Bronchial epithelial cell (primary cell): ENCODE data around the gene MMAB. TPM values are rescaled to one million over a fixed set of nuclear protein-coding genes. Genes with fewer than 3 reads are reported as not detected.

Source experiments
- DNase-seq: peaks from one replicate; pipeline ENCODE4 v3.0.0-alpha.2; 2010; ENCODE audit warnings: low read depth
- FAIRE-seq: peaks from 2 replicates; lab custom pipeline; 2011; peaks lifted over from hg19 to GRCh38; lab: Jason Lieb, UNC
- H3K27me3 ChIP-seq: 2 replicates; pipeline ENCODE4 v1.5.1; 2011; ENCODE audit warnings: low read length; ENCODE audit not compliant: control insufficient read depth, insufficient read depth
- H3K36me3 ChIP-seq: 2 replicates; pipeline ENCODE4 v1.5.1; 2011; ENCODE audit warnings: low read length; ENCODE audit not compliant: control insufficient read depth, insufficient read depth
- H3K4me3 ChIP-seq: 2 replicates; pipeline ENCODE4 v1.5.1; 2011; ENCODE audit warnings: mild to moderate bottlenecking, low read depth, low read length, control low read depth
- total RNA-seq: library from RNA; depleted of rRNA; stranded (reverse); fragments of >200 nt; gene quantifications from 2 replicates; pipeline ENCODE4 v1.2.1, GENCODE V29; 2014
- TF ChIP-seq, protein P1 (sequence below): IDR thresholded peaks from 2 replicates; pipeline ENCODE4 v1.5.1; 2011; ENCODE audit warnings: mild to moderate bottlenecking, moderate library complexity, low read length, control low read depth, inconsistent platforms; ENCODE audit not compliant: insufficient read depth, severe bottlenecking

Gene MMAB
- total RNA-seq, 1 donor from 2014 or later = 36.9 TPM

DNA sequence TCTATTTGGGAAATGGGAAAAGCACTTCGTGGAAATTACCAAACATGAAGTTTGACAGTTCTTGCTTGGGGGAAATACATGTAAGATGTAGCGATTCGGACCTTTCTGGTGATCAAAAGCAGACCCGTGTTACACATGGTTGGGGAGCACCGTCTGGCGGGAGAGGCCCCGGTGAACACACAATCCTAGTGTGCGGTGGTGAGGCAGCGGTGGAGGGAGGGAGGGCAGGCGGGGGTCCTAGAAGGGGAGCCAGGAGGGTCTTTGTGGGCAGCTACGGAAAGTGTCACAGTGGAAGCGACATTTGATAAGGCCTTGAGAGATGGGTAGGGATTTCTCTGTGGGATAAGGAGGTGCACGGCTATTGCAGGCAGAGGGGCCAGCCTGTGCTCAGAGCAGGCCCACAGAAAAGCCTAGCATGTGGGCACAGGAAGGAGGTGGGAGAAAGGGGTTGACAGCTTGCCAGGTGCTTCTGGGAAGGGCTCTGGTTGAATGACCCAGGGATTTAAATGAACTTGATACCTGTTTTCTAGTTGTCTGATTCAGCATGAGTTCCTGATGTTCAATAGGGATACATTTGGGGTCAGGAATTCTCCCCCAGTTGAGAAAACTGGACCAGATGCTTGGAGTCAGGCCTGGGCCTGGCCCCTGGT lies 7.5 kb upstream of the MMAB start:
- DNase-seq (peak; percentile 18), FAIRE-seq (no peak)
- Histone ChIP-seq H3K4me3 (no peak overlapping the region), H3K36me3 (peaks cover 13% of the 10 kb centered on the region), H3K27me3 (no peaks in the 10 kb centered on the region)
- TF ChIP-seq, protein P1, sequence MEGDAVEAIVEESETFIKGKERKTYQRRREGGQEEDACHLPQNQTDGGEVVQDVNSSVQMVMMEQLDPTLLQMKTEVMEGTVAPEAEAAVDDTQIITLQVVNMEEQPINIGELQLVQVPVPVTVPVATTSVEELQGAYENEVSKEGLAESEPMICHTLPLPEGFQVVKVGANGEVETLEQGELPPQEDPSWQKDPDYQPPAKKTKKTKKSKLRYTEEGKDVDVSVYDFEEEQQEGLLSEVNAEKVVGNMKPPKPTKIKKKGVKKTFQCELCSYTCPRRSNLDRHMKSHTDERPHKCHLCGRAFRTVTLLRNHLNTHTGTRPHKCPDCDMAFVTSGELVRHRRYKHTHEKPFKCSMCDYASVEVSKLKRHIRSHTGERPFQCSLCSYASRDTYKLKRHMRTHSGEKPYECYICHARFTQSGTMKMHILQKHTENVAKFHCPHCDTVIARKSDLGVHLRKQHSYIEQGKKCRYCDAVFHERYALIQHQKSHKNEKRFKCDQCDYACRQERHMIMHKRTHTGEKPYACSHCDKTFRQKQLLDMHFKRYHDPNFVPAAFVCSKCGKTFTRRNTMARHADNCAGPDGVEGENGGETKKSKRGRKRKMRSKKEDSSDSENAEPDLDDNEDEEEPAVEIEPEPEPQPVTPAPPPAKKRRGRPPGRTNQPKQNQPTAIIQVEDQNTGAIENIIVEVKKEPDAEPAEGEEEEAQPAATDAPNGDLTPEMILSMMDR = no peak

DNA sequence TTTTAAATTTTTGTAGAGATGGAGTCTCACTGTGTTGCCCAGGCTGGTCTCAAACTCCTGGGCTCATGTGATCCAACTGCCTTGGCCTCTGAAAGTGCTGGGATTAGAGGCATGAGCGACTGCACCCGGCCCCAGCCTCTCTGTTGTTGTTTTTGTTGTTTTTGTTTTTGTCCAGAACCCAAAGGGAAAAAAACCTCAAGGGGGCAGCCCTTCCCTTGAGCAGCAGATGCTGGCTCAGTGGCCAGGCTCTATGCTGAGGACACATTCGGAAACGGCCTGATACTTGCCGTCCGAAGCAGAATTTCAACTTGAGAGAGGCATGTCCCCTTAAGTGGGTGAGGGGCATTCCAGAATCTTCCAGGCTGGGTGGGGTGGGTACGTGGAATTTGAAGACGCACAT lies 7.0 kb upstream of the MMAB start:
- TF ChIP-seq, protein P1 = peak; percentile 3
- DNase-seq = no peak
- no peak overlapping the region for H3K4me3 ChIP-seq
- peaks cover 11% of the 10 kb centered on the region for H3K36me3 ChIP-seq
- no peak for FAIRE-seq
- H3K27me3 ChIP-seq = no peaks in the 10 kb centered on the region

DNA sequence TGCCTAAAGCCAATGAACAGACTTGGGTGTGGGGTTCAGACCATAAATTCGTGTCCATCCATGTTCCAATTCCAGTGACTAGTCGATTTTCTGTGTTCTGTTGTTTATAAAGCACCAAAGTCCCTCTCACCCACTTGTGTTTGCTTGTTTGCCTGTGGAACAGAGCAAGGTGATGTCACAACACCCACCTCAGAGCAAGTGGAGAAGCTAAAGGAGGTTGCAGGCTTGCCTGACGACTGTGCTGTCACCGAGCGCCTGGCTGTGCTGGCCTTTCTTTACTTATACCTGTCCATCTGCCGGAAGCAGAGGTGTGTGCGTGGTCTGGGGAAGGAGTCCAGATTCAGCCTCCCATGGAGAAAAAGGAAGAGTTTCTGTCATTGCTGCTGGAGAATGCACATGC lies 6.3 kb upstream of the MMAB start:
- H3K4me3 ChIP-seq = no peak overlapping the region
- H3K36me3 ChIP-seq = peaks cover 12% of the 10 kb centered on the region
- H3K27me3 ChIP-seq = no peaks in the 10 kb centered on the region
- DNase-seq = no peak
- TF ChIP-seq, protein P1 = no peak
- FAIRE-seq = no peak

DNA sequence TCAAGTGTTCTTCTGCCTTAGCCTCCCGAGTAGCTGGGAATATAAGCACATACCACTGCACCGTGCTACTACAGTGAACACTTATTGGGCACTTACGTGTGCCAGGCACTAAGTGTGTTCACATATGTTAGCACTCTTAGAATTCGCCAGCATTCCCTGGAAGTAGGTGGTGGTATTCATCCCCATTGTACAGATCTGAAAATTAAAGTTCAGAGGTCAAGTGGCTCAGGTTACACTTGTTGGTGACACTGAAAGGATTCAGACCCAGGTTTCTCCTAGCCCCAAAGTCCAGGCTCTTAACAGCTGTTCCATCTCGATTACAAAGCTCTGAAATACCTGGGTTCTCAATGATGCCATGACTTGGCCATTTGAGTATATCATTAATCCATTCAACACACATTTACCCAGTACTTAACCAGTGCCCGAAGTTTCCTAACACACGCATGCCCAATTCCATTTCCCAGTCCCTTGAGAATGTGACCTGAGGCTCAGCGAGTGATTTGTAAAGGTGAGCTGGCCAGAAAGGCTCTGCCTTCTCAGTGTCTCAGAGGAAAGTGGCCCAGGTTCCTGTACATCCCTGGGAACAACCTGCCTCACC lies 5.1 kb upstream of the MMAB start:
- FAIRE-seq (no peak), DNase-seq (no peak)
- TF ChIP-seq, protein P1 = no peak
- H3K4me3 ChIP-seq = no peak overlapping the region
- H3K27me3 ChIP-seq = no peaks in the 10 kb centered on the region
- H3K36me3 ChIP-seq = peaks cover 11% of the 10 kb centered on the region

DNA sequence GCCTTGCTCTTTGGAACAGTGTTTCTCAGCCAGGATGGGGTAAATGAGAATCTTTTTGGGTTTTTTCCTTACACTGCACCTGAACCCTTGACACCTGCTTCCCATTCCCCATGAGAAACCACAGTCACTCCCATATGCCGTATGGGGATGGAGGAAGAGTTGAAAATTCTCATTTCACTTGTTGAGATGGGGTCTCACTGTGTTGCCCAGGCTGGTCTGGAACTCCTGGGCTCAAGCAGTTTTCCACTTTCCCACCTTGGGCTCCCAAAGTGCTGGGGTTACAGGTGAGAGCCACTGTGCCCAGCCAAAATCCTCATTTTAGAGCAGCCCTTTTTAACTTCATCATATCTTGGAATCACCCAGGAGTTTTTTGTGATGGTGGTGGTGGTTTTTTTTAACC lies 4.0 kb upstream of the MMAB start:
- TF ChIP-seq, protein P1 = no peak
- FAIRE-seq (no peak), DNase-seq (no peak)
- Histone ChIP-seq H3K36me3 (peaks cover 11% of the 10 kb centered on the region), H3K4me3 (no peak overlapping the region), H3K27me3 (no peaks in the 10 kb centered on the region)
